SK-N-SH treated with all-trans-retinoic acid at 6 μM for 48 hours (cell line): ENCODE data around the gene HMGCS2.

Experiments used
- ARNTL ChIP-seq: fragments of 450-650 bp; formaldehyde crosslinking; IDR thresholded peaks from 2 replicates; pipeline ENCODE4 v1.5.0; 2020; ENCODE audit warnings: low read depth, mild to moderate bottlenecking, moderate library complexity, borderline replicate concordance
- CSDC2 ChIP-seq: fragments of 250-450 bp; sonication (Bioruptor Pico); IDR thresholded peaks from 2 replicates; pipeline ENCODE4 v1.5.0; 2020; ENCODE audit warnings: mild to moderate bottlenecking, moderate library complexity
- ISL1 ChIP-seq: fragments of 250-450 bp; sonication (Bioruptor Pico); IDR thresholded peaks from 2 replicates; pipeline ENCODE4 v2.1.2; 2022; ENCODE audit warnings: mild to moderate bottlenecking, moderate library complexity
- OSR1 ChIP-seq: fragments of 250-450 bp; sonication (Bioruptor Pico); IDR thresholded peaks from 2 replicates; pipeline ENCODE4 v1.8.0; 2022; ENCODE audit warnings: moderate library complexity, mild to moderate bottlenecking, inconsistent platforms
- PATZ1 ChIP-seq: fragments of 250-450 bp; sonication (Bioruptor Pico); IDR thresholded peaks from 2 replicates; pipeline ENCODE4 v1.8.0; 2020; ENCODE audit warnings: mild to moderate bottlenecking, moderate library complexity, borderline replicate concordance
- POU6F1 ChIP-seq: fragments of 250-450 bp; sonication (Bioruptor Pico); IDR thresholded peaks from 2 replicates; pipeline ENCODE4 v1.8.0; 2021; ENCODE audit warnings: low read depth, mild to moderate bottlenecking, moderate library complexity, borderline replicate concordance
- RARB ChIP-seq: fragments of 250-450 bp; sonication (Bioruptor Pico); IDR thresholded peaks from 2 replicates; pipeline ENCODE4 v1.8.0; 2021; ENCODE audit warnings: mild to moderate bottlenecking, moderate library complexity
- TCF4 ChIP-seq: fragments of 250-450 bp; sonication (Bioruptor Pico); IDR thresholded peaks from 2 replicates; pipeline ENCODE4 v1.8.0; 2021; ENCODE audit warnings: mild to moderate bottlenecking, moderate library complexity, borderline replicate concordance
- ZC3H10 ChIP-seq: fragments of 250-450 bp; sonication (Bioruptor Pico); IDR thresholded peaks from 2 replicates; pipeline ENCODE4 v1.5.1; 2021; ENCODE audit warnings: mild to moderate bottlenecking, moderate library complexity
- ZFP3 ChIP-seq: fragments of 250-450 bp; sonication (Bioruptor Pico); IDR thresholded peaks from 2 replicates; pipeline ENCODE4 v1.5.0; 2020; ENCODE audit warnings: mild to moderate bottlenecking, moderate library complexity
- ZNF565 ChIP-seq: fragments of 450-650 bp; formaldehyde crosslinking; conservative IDR thresholded peaks from 2 replicates; pipeline ENCODE4 v1.5.0; 2020; ENCODE audit warnings: low read depth, mild to moderate bottlenecking, moderate library complexity
- ZNF8 ChIP-seq: fragments of 450-650 bp; formaldehyde crosslinking; IDR thresholded peaks from 2 replicates; pipeline ENCODE4 v1.5.0; 2020; ENCODE audit warnings: mild to moderate bottlenecking, moderate library complexity
- TF ChIP-seq, protein P1 (sequence below): fragments of 250-450 bp; sonication (Bioruptor Pico); IDR thresholded peaks from 2 replicates; pipeline ENCODE4 v1.5.1; 2021; ENCODE audit warnings: mild to moderate bottlenecking, moderate library complexity

GRCh38 chr1:119795261-119796200 lies 26.8 kb upstream of the HMGCS2 start:
- TF ChIP-seq, protein P1, sequence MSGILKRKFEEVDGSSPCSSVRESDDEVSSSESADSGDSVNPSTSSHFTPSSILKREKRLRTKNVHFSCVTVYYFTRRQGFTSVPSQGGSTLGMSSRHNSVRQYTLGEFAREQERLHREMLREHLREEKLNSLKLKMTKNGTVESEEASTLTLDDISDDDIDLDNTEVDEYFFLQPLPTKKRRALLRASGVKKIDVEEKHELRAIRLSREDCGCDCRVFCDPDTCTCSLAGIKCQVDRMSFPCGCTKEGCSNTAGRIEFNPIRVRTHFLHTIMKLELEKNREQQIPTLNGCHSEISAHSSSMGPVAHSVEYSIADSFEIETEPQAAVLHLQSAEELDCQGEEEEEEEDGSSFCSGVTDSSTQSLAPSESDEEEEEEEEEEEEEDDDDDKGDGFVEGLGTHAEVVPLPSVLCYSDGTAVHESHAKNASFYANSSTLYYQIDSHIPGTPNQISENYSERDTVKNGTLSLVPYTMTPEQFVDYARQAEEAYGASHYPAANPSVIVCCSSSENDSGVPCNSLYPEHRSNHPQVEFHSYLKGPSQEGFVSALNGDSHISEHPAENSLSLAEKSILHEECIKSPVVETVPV (CRISPR knock-in tag) = no peak
- TF ChIP-seq POU6F1 (CRISPR knock-in tag) = no peak
- no peak for TF ChIP-seq PATZ1 (CRISPR knock-in tag)
- no peak for TF ChIP-seq ZFP3 (CRISPR knock-in tag)
- TF ChIP-seq ZNF565 (CRISPR knock-in tag) = no peak
- no peak for TF ChIP-seq ZC3H10
- no peak for TF ChIP-seq ISL1
- no peak for TF ChIP-seq ARNTL (CRISPR knock-in tag)
- no peak for TF ChIP-seq CSDC2 (CRISPR knock-in tag)
- TF ChIP-seq RARB (CRISPR knock-in tag) = no peak
- TF ChIP-seq TCF4 (CRISPR knock-in tag) = no peak
- TF ChIP-seq OSR1 (CRISPR knock-in tag) = no peak
- TF ChIP-seq ZNF8 (CRISPR knock-in tag) = no peak
